ENCODE results near the gene PAGR1.
"Not testable (repeated sequence)": the region's sequence is repeated elsewhere in the genome, so short reads cannot be mapped to it uniquely, and the experiment has no call there.

PAGR1 gene

GRCh38 chr16:29860218-29860617, 44.3 kb downstream of the PAGR1 start:
- DNase-seq (ENCODE audit: insufficient read length, low spot score) (no peak), FAIRE-seq (no peak)
- TF ChIP-seq SPI1 (IDR thresholded peaks at IDR 0.05; ENCODE audit: low read depth, low read length): no peak
- no peak for TF ChIP-seq TAF1 (IDR thresholded peaks at IDR 0.05; ENCODE audit: low read depth, low read length)
- TF ChIP-seq PAX5 (IDR thresholded peaks at IDR 0.05; ENCODE audit: insufficient read depth, low read length, severe bottlenecking): no peak
- TF ChIP-seq POLR2AphosphoS5 (IDR thresholded peaks at IDR 0.05; ENCODE audit: low read depth, low read length): no peak
- no peak for TF ChIP-seq POU2F2 (IDR thresholded peaks at IDR 0.05; ENCODE audit: low read depth, low read length)
- no peak for TF ChIP-seq POLR2A (IDR thresholded peaks at IDR 0.05; ENCODE audit: low read depth, low read length)

- TF ChIP-seq PAX5 (IDR thresholded peaks at IDR 0.05; ENCODE audit: insufficient read depth, low read length, severe bottlenecking): no peak
- FAIRE-seq (no peak), DNase-seq (ENCODE audit: insufficient read length, low spot score) (no peak)
Observed at GRCh38 chr16:29862383-29862883, 46.5 kb downstream of the PAGR1 start.

- DNase-seq (ENCODE audit: insufficient read length, low spot score) (peak; percentile 89), FAIRE-seq (peak; percentile 88)
- no peak for TF ChIP-seq SPI1 (IDR thresholded peaks at IDR 0.05; ENCODE audit: low read depth, low read length)
- peak; percentile 35; the same call in 1 of the 2 replicates for TF ChIP-seq TAF1 (IDR thresholded peaks at IDR 0.05; ENCODE audit: low read depth, low read length)
- no peak for TF ChIP-seq PAX5 (IDR thresholded peaks at IDR 0.05; ENCODE audit: insufficient read depth, low read length, severe bottlenecking)
- no peak; the same call in 1 of the 2 replicates for TF ChIP-seq POU2F2 (IDR thresholded peaks at IDR 0.05; ENCODE audit: low read depth, low read length)
- no peak for TF ChIP-seq POLR2A (IDR thresholded peaks at IDR 0.05; ENCODE audit: low read depth, low read length)
- no peak for TF ChIP-seq POLR2AphosphoS5 (IDR thresholded peaks at IDR 0.05; ENCODE audit: low read depth, low read length)
Observed at GRCh38 chr16:29862884-29863668, 47.1 kb downstream of the PAGR1 start, which contains the start of gene CDIPT. CDIPT (minus strand) TSS chr16:29863226; CDS start chr16:29862857, 369 bp downstream.

- DNase-seq (ENCODE audit: insufficient read length, low spot score): no peak
- TF ChIP-seq POU2F2 (IDR thresholded peaks at IDR 0.05; ENCODE audit: low read depth, low read length): no peak
- TF ChIP-seq TAF1 (IDR thresholded peaks at IDR 0.05; ENCODE audit: low read depth, low read length): no peak
- TF ChIP-seq PAX5 (IDR thresholded peaks at IDR 0.05; ENCODE audit: insufficient read depth, low read length, severe bottlenecking): no peak
- no peak for TF ChIP-seq POLR2AphosphoS5 (IDR thresholded peaks at IDR 0.05; ENCODE audit: low read depth, low read length)
- TF ChIP-seq POLR2A (IDR thresholded peaks at IDR 0.05; ENCODE audit: low read depth, low read length): no peak
- no peak for TF ChIP-seq SPI1 (IDR thresholded peaks at IDR 0.05; ENCODE audit: low read depth, low read length)
- no peak for FAIRE-seq
Observed at GRCh38 chr16:29863669-29863984, 47.7 kb downstream of the PAGR1 start.

GRCh38 chr16:29864205-29864604, 48.3 kb downstream of the PAGR1 start:
- TF ChIP-seq POLR2A (IDR thresholded peaks at IDR 0.05; ENCODE audit: low read depth, low read length) (no peak), SPI1 (IDR thresholded peaks at IDR 0.05; ENCODE audit: low read depth, low read length) (no peak), POLR2AphosphoS5 (IDR thresholded peaks at IDR 0.05; ENCODE audit: low read depth, low read length) (no peak), TAF1 (IDR thresholded peaks at IDR 0.05; ENCODE audit: low read depth, low read length) (no peak), PAX5 (IDR thresholded peaks at IDR 0.05; ENCODE audit: insufficient read depth, low read length, severe bottlenecking) (no peak), POU2F2 (IDR thresholded peaks at IDR 0.05; ENCODE audit: low read depth, low read length) (no peak)
- DNase-seq (ENCODE audit: insufficient read length, low spot score) (no peak), FAIRE-seq (no peak)

- DNase-seq (ENCODE audit: insufficient read length, low spot score): no peak
- no peak for FAIRE-seq
- TF ChIP-seq SPI1 (IDR thresholded peaks at IDR 0.05; ENCODE audit: low read depth, low read length) (no peak), PAX5 (IDR thresholded peaks at IDR 0.05; ENCODE audit: insufficient read depth, low read length, severe bottlenecking) (no peak), TAF1 (IDR thresholded peaks at IDR 0.05; ENCODE audit: low read depth, low read length) (no peak), POLR2A (IDR thresholded peaks at IDR 0.05; ENCODE audit: low read depth, low read length) (no peak), POLR2AphosphoS5 (IDR thresholded peaks at IDR 0.05; ENCODE audit: low read depth, low read length) (no peak), POU2F2 (IDR thresholded peaks at IDR 0.05; ENCODE audit: low read depth, low read length) (no peak)
Observed at GRCh38 chr16:29868396-29869009, 52.6 kb downstream of the PAGR1 start.

DNA sequence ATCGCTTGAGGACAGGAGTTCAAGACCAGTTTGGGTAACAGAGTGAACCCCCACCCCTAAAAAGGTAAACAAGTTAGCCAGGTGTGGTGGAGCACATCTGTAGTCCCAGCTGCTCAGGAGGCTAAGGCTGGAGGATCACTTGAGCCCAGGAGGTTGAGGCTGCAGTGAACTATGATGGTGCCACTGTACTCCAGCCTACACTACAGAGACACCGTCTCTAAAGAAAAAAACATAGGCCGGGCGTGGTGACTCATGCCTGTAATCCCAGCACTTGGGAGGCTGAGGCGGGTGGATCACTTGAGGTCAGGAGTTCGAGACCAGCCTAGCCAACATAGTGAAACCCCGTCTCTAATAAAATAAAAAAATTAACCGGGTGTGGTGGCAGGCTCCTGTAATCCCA, 53.1 kb downstream of the PAGR1 start:
- not testable (repeated sequence) for DNase-seq (ENCODE audit: insufficient read length, low spot score); FAIRE-seq

All from GM12891 (cell line).